ENCODE results near the gene PCGF3.

Gene PCGF3

GRCh38 chr4:742742-743311 lies 37.2 kb downstream of the PCGF3 start:
- peak; percentile 74 for DNase-seq
- Mint-ChIP-seq H3K4me1 (peaks cover 19% of the 10 kb centered on the region), H3K36me3 (ENCODE audit: low read depth) (peaks cover 53% of the 10 kb centered on the region), H3K9me3 (peaks cover 12% of the 10 kb centered on the region), H3K4me3 (no peak overlapping the region), H3K27ac (no peak overlapping the region), H3K27me3 (ENCODE audit: low read depth, poor library complexity) (peaks cover 7% of the 10 kb centered on the region)
- TF ChIP-seq, protein P1, sequence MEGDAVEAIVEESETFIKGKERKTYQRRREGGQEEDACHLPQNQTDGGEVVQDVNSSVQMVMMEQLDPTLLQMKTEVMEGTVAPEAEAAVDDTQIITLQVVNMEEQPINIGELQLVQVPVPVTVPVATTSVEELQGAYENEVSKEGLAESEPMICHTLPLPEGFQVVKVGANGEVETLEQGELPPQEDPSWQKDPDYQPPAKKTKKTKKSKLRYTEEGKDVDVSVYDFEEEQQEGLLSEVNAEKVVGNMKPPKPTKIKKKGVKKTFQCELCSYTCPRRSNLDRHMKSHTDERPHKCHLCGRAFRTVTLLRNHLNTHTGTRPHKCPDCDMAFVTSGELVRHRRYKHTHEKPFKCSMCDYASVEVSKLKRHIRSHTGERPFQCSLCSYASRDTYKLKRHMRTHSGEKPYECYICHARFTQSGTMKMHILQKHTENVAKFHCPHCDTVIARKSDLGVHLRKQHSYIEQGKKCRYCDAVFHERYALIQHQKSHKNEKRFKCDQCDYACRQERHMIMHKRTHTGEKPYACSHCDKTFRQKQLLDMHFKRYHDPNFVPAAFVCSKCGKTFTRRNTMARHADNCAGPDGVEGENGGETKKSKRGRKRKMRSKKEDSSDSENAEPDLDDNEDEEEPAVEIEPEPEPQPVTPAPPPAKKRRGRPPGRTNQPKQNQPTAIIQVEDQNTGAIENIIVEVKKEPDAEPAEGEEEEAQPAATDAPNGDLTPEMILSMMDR (IDR thresholded peaks at IDR 0.05), result peak; percentile 86

GRCh38 chr4:743463-744211 lies 38.0 kb downstream of the PCGF3 start:
- peaks cover 21% of the 10 kb centered on the region for H3K4me1 Mint-ChIP-seq
- peak overlapping the region; percentile 61 for H3K27ac Mint-ChIP-seq
- peaks cover 7% of the 10 kb centered on the region for H3K27me3 Mint-ChIP-seq (ENCODE audit: low read depth, poor library complexity)
- TF ChIP-seq, protein P1 (IDR thresholded peaks at IDR 0.05), result no peak
- no peak overlapping the region for H3K4me3 Mint-ChIP-seq
- peaks cover 56% of the 10 kb centered on the region for H3K36me3 Mint-ChIP-seq (ENCODE audit: low read depth)
- peaks cover 19% of the 10 kb centered on the region for H3K9me3 Mint-ChIP-seq
- DNase-seq, result no peak

GRCh38 chr4:744212-744841 lies 38.7 kb downstream of the PCGF3 start:
- TF ChIP-seq, protein P1 (IDR thresholded peaks at IDR 0.05), result no peak
- DNase-seq, result no peak

DNA sequence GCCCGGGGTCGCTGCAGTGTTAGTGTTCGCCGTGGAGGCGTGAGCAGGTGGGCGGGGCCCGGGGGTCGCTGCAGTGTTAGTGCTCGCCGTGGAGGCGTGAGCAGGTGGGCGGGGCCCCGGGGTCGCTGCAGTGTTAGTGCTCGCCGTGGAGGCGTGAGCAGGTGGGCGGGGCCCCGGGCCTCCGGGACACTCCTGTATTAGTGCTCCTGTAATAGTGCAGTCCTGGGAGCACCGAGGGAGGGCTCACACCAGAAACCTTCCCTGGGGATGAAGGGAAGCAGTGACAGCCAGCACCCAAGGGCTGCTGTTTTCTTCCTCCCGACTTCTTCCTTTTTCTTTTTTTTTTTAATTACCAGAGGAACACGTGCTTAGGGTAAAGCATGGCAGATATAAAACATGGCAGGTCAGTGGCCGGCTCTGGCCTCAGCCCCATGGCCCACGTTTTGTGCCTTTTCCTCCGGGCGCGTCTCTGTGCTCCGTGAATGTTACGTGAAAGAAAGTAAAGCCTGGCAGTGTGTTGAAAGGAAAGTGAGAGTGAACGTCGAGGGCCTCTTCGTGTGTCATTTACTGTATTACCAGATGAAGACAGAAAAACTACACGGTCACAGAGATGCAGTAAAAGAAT lies 42.0 kb downstream of the PCGF3 start:
- TF ChIP-seq, protein P1 (IDR thresholded peaks at IDR 0.05), result no peak
- peak overlapping the region; percentile 9 for H3K27ac Mint-ChIP-seq
- no peak overlapping the region for H3K4me3 Mint-ChIP-seq
- peaks cover 67% of the 10 kb centered on the region for H3K36me3 Mint-ChIP-seq (ENCODE audit: low read depth)
- H3K4me1 Mint-ChIP-seq, result peaks cover 35% of the 10 kb centered on the region
- H3K9me3 Mint-ChIP-seq, result peaks cover 36% of the 10 kb centered on the region
- no peak for DNase-seq
- no peaks in the 10 kb centered on the region for H3K27me3 Mint-ChIP-seq (ENCODE audit: low read depth, poor library complexity)

More at GRCh38 chr4:744212-744841, 38.7 kb downstream of the PCGF3 start:
- no peak overlapping the region for H3K4me3 Mint-ChIP-seq
- peaks cover 23% of the 10 kb centered on the region for H3K9me3 Mint-ChIP-seq
- peaks cover 21% of the 10 kb centered on the region for H3K4me1 Mint-ChIP-seq
- peak overlapping the region; percentile 73 for H3K27ac Mint-ChIP-seq
- H3K27me3 Mint-ChIP-seq (ENCODE audit: low read depth, poor library complexity), result peaks cover 7% of the 10 kb centered on the region
- peaks cover 56% of the 10 kb centered on the region for H3K36me3 Mint-ChIP-seq (ENCODE audit: low read depth)

DNA sequence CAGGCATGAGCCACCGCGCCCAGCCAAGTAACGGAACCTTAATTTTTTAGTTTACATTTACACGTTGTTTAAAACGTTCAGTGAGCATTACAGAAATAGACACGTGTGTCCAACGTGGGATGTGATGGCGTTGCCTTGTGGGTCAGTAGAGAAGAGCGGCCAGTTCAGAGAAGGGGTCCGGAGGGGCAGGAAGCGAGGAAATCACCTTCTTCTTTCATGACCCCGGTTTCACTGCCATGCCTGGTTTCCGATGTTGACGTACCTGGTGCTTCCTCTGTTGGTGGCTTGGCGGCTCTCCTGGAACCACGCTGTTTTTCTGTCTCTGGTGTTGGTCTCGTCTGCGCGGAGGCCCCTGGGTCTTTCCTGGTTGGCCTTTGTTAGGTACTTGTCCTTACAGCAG lies 42.8 kb downstream of the PCGF3 start:
- peaks cover 36% of the 10 kb centered on the region for H3K9me3 Mint-ChIP-seq
- peaks cover 65% of the 10 kb centered on the region for H3K36me3 Mint-ChIP-seq (ENCODE audit: low read depth)
- peaks cover 30% of the 10 kb centered on the region for H3K4me1 Mint-ChIP-seq
- no peak overlapping the region for H3K4me3 Mint-ChIP-seq
- TF ChIP-seq, protein P1 (IDR thresholded peaks at IDR 0.05), result no peak
- DNase-seq, result no peak
- H3K27me3 Mint-ChIP-seq (ENCODE audit: low read depth, poor library complexity), result no peaks in the 10 kb centered on the region
- H3K27ac Mint-ChIP-seq, result no peak overlapping the region

Data from nephron progenitor cell (in vitro differentiated cells).